H1 (cell line): ENCODE measurements around the gene MAS1L. TPM values are rescaled to one million over a fixed set of nuclear protein-coding genes. Genes with fewer than 3 reads are reported as not detected.

Experiments used
- CTCF ChIA-PET: fragments of 300-600 bp; sonication (Branson Sonifier 250); formaldehyde crosslinking; loops from one replicate; lab custom pipeline; 2021; ENCODE audit not compliant: partially characterized antibody; lab: Charles Lee
- POLR2A ChIA-PET: fragments of 300-600 bp; sonication (Branson Sonifier 250); formaldehyde crosslinking; loops from one replicate; lab custom pipeline; 2021; ENCODE audit warnings: inconsistent platforms; ENCODE audit not compliant: partially characterized antibody; lab: Charles Lee
- DNase-seq, 2 experiments: peaks; one replicate each; pipeline versions ENCODE4 v3.0.0 to v3.0.0-alpha.2; 2010 to 2022; ENCODE audit warnings: low spot score in 2 of 2, low read depth in 1 of 2, mixed read lengths in 1 of 2
- FAIRE-seq: peaks from 2 replicates; lab custom pipeline; 2011; peaks lifted over from hg19 to GRCh38; lab: Jason Lieb, UNC
- H2AFZ ChIP-seq: 2 replicates; pipeline ENCODE4 v1.8.1; 2012; ENCODE audit warnings: low read length, inconsistent platforms
- H2AK5ac ChIP-seq: 2 replicates; pipeline ENCODE4 v1.6.1; 2013; ENCODE audit warnings: low read depth, low read length
- H2BK120ac ChIP-seq: replicated peaks from 2 replicates; pipeline ENCODE3; 2013; ENCODE audit warnings: low read depth, low read length, inconsistent platforms
- H2BK12ac ChIP-seq: 2 replicates; pipeline ENCODE4 v1.6.1; 2013; ENCODE audit warnings: low read depth, low read length
- H2BK15ac ChIP-seq: 2 replicates; pipeline ENCODE4 v1.6.1; 2013; ENCODE audit warnings: low read length
- H2BK20ac ChIP-seq: 2 replicates; pipeline ENCODE4 v1.6.1; 2013; ENCODE audit warnings: low read length
- H2BK5ac ChIP-seq: 2 replicates; pipeline ENCODE4 v1.6.1; 2013; ENCODE audit warnings: low read depth, low read length
- H3K14ac ChIP-seq: 2 replicates; pipeline ENCODE4 v1.6.1; 2013; ENCODE audit warnings: inconsistent platforms; ENCODE audit not compliant: insufficient read length
- H3K18ac ChIP-seq: 2 replicates; pipeline ENCODE4 v1.6.1; 2013; ENCODE audit warnings: low read length; ENCODE audit errors: extremely low read depth
- H3K23ac ChIP-seq: 2 replicates; pipeline ENCODE4 v1.6.1; 2013; ENCODE audit warnings: inconsistent platforms; ENCODE audit not compliant: insufficient read length
- H3K23me2 ChIP-seq: 2 replicates; pipeline ENCODE4 v1.6.1; 2013; ENCODE audit warnings: low read depth, low read length
- H3K27ac ChIP-seq: 2 replicates; pipeline ENCODE4 v1.6.1; 2011; ENCODE audit warnings: low read depth, low read length, inconsistent platforms
- H3K27me3 ChIP-seq, 4 experiments: replicated peaks in 1 of 4; 1 replicate in 1 of 4; 2 replicates in 3 of 4; pipeline versions ENCODE4 v1.6.1 to v1.8.1; 2011 to 2013; ENCODE audit warnings: low read length in 3 of 4, mild to moderate bottlenecking in 3 of 4, inconsistent platforms in 2 of 4, mixed read lengths in 2 of 4, moderate library complexity in 1 of 4; ENCODE audit not compliant: control insufficient read depth in 3 of 4, insufficient read depth in 3 of 4; ENCODE audit errors: extremely low read depth in 1 of 4
- H3K36me3 ChIP-seq, 4 experiments: 2 replicates each; pipeline versions ENCODE4 v1.6.1 to v1.8.1; 2011 to 2013; ENCODE audit warnings: mild to moderate bottlenecking in 4 of 4, low read length in 3 of 4, moderate library complexity in 2 of 4, control low read depth in 1 of 4, inconsistent platforms in 1 of 4; ENCODE audit not compliant: insufficient read depth in 4 of 4, control insufficient read depth in 2 of 4
- H3K4ac ChIP-seq: replicated peaks from 2 replicates; pipeline ENCODE3; 2013; ENCODE audit warnings: low read length, low read depth, mixed read lengths, inconsistent platforms; ENCODE audit not compliant: insufficient read length
- H3K4me1 ChIP-seq, 4 experiments: replicated peaks in 1 of 4; 1 replicate in 1 of 4; 2 replicates in 3 of 4; pipeline versions ENCODE4 v1.6.1 to v1.8.1; 2011 to 2013; ENCODE audit warnings: low read length in 3 of 4, inconsistent platforms in 2 of 4, mixed read lengths in 1 of 4; ENCODE audit not compliant: insufficient read depth in 4 of 4, control insufficient read depth in 3 of 4
- H3K4me2 ChIP-seq, 2 experiments: 2 replicates each; pipeline versions ENCODE4 v1.6.1 to v1.8.1; 2011 to 2013; ENCODE audit warnings: low read depth in 2 of 2, low read length in 2 of 2, control low read depth in 1 of 2, inconsistent platforms in 1 of 2, mild to moderate bottlenecking in 1 of 2; ENCODE audit not compliant: insufficient read depth in 1 of 2
- H3K4me3 ChIP-seq, 4 experiments: fragments of 200-600, 300-600 bp in 1 of 4; sonication (generic), shearing (Covaris generic), sonication (Bioruptor Twin) in 1 of 4; 2 replicates each; pipeline versions ENCODE4 v1.5.1 to v1.8.1; 2011 to 2016; ENCODE audit warnings: low read length in 4 of 4, low read depth in 3 of 4, control low read depth in 2 of 4, inconsistent platforms in 2 of 4, mild to moderate bottlenecking in 2 of 4, mixed read lengths in 1 of 4, moderate library complexity in 1 of 4; ENCODE audit not compliant: insufficient read depth in 2 of 4; ENCODE audit errors: extremely low read depth in 1 of 4
- H3K56ac ChIP-seq: replicated peaks from 2 replicates; pipeline ENCODE3; 2013; ENCODE audit warnings: low read depth, mild to moderate bottlenecking, mixed read lengths, low read length, inconsistent platforms; ENCODE audit not compliant: insufficient read length
- H3K79me1 ChIP-seq: 2 replicates; pipeline ENCODE4 v1.6.1; 2013; ENCODE audit warnings: low read depth, low read length, control low read depth
- H3K79me2 ChIP-seq, 2 experiments: 2 replicates each; pipeline versions ENCODE4 v1.6.1 to v1.8.1; 2012 to 2013; ENCODE audit warnings: low read length in 2 of 2, mild to moderate bottlenecking in 2 of 2, inconsistent platforms in 1 of 2; ENCODE audit not compliant: insufficient read depth in 2 of 2, control insufficient read depth in 1 of 2
- H3K9ac ChIP-seq, 4 experiments: replicated peaks in 1 of 4; 1 replicate in 1 of 4; 2 replicates in 3 of 4; pipeline versions ENCODE4 v1.6.1 to v1.8.1; 2011 to 2013; ENCODE audit warnings: low read depth in 3 of 4, low read length in 3 of 4, control low read depth in 2 of 4, mild to moderate bottlenecking in 2 of 4, moderate library complexity in 2 of 4, inconsistent platforms in 1 of 4; ENCODE audit errors: extremely low read depth in 1 of 4
- H3K9me3 ChIP-seq, 2 experiments: 2 replicates each; pipeline versions ENCODE4 v1.6.1 to v1.8.1; 2012 to 2013; ENCODE audit warnings: mild to moderate bottlenecking in 2 of 2, moderate library complexity in 2 of 2, control low read depth in 1 of 2, inconsistent platforms in 1 of 2, low read depth in 1 of 2, low read length in 1 of 2, mixed read lengths in 1 of 2; ENCODE audit not compliant: insufficient read depth in 2 of 2
- H4K20me1 ChIP-seq, 2 experiments: replicated peaks in 1 of 2; 2 replicates each; pipeline versions ENCODE3 to v1.8.1; 2011 to 2013; ENCODE audit warnings: inconsistent platforms in 2 of 2, low read length in 2 of 2, mild to moderate bottlenecking in 1 of 2; ENCODE audit not compliant: insufficient read depth in 2 of 2, control insufficient read depth in 1 of 2
- H4K5ac ChIP-seq: 2 replicates; pipeline ENCODE4 v1.6.1; 2013; ENCODE audit warnings: low read length, low read depth, mixed read lengths, inconsistent platforms; ENCODE audit not compliant: insufficient read length
- H4K8ac ChIP-seq: 2 replicates; pipeline ENCODE4 v1.8.0; 2013; ENCODE audit warnings: mild to moderate bottlenecking, moderate library complexity, low read length, inconsistent platforms; ENCODE audit not compliant: insufficient read depth; ENCODE audit errors: extremely low read depth
- H4K91ac ChIP-seq: replicated peaks from 2 replicates; pipeline ENCODE3; 2013; ENCODE audit warnings: low read length, mixed read lengths, inconsistent platforms; ENCODE audit not compliant: insufficient read length
- ASH2L ChIP-seq: fragments of 200-600, 300-600 bp; sonication (generic); IDR thresholded peaks from one replicate; pipeline ENCODE4 v1.7.1; 2017; ENCODE audit warnings: low read length
- CBX5 ChIP-seq: fragments of 300-800, 300-1000 bp; sonication (generic); IDR thresholded peaks from 2 replicates; pipeline ENCODE4 v1.7.1; 2016; ENCODE audit warnings: antibody characterized with exemption, low read length, low read depth
- CTBP2 ChIP-seq: IDR thresholded peaks from 2 replicates; pipeline ENCODE4 v1.7.0; 2011; ENCODE audit warnings: borderline replicate concordance, mild to moderate bottlenecking, moderate library complexity, mixed read lengths, low read length; ENCODE audit not compliant: insufficient read depth, insufficient read length
- SIN3A ChIP-seq, 2 experiments: IDR thresholded peaks in 1 of 2; conservative IDR thresholded peaks in 1 of 2; 2 replicates each; pipeline ENCODE4 v1.6.1; 2011 to 2012; ENCODE audit warnings: low read length in 2 of 2, improper control_type of control experiment in 1 of 2, low read depth in 1 of 2, mild to moderate bottlenecking in 1 of 2
- SIRT6 ChIP-seq: IDR thresholded peaks from one replicate; pipeline ENCODE4 v1.7.1; 2012; ENCODE audit warnings: low read length, inconsistent platforms
- WGBS, 2 experiments: shearing (Covaris generic) in 1 of 2; methylation state at CpG; one replicate each; pipeline versions ENCODE4 v1.1.6 to v1.1.7; 2013 to 2015; ENCODE audit warnings: low lambda C conversion rate in 2 of 2, mixed read lengths in 2 of 2, inconsistent platforms in 1 of 2, low coverage in 1 of 2, missing lambda C conversion rate in 1 of 2; ENCODE audit not compliant: insufficient replicate concordance in 2 of 2, insufficient coverage in 1 of 2, insufficient read length in 1 of 2; ENCODE audit errors: extremely low coverage in 1 of 2, missing lambda C conversion rate in 1 of 2; 5-methylcytosine and 5-hydroxymethylcytosine counted together
- polyA plus RNA-seq, 7 experiments: library from polyadenylated mRNA; depleted of rRNA in 3 of 7; stranded (reverse) in 5 of 7; unstranded in 2 of 7; fragments of >200 nt in 5 of 7; fragments of 200-250 nt in 2 of 7; gene quantifications; 1 replicate in 5 of 7; 2 replicates in 1 of 7; 4 replicates in 1 of 7; pipeline versions ENCODE4 v1.2.1 to v1.2.3, GENCODE V29; 2011 to 2013; ENCODE audit warnings: missing spikeins in 2 of 7, mixed read lengths in 2 of 7
- total RNA-seq: library from RNA; stranded (reverse); fragmentation: NEBNext Ultra II Directional; extraction: Animal tissue kit (Norgen Biotek cat#: 25700); gene quantifications from 2 replicates; pipeline ENCODE4 v1.2.1, GENCODE V29; 2021

The MAS1L gene
- total and polyA plus RNA-seq, 2 of the 8 experiments (the other 6 are each of a cell fraction or from before 2014, with no cell fraction given), result not detected

DNA sequence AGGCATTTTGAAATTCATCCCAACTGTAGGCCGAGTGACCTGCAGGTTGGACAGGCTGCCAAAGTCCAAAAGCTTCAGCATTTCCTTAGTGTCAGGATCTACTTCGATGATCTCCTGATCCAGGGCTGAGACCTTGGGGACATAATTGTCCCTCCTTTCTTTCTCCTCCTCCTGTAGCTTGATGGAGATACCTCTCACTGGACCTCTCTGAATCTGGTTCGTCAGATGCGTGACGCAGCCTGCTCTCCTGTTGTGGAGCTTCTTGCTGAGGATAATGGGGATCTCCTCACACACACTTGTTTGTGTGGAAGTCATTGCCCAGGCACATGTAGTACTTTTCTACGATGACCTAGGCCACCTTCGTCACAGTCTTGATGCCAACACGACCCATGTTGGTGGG lies 1.5 kb upstream of the MAS1L start:
- no peaks in the 10 kb centered on the region for H3K27me3 ChIP-seq
- no peaks in the 10 kb centered on the region for H3K79me1 ChIP-seq
- H2BK20ac ChIP-seq, result no peak overlapping the region
- H3K18ac ChIP-seq, result no peak overlapping the region
- H3K9me3 ChIP-seq, result no peaks in the 10 kb centered on the region
- TF ChIP-seq CTBP2, result no peak
- TF ChIP-seq SIRT6, result no peak
- TF ChIP-seq SIN3A (conservative IDR thresholded peaks at IDR 0.05 in 1 of 2, IDR thresholded peaks at IDR 0.05 in 1 of 2; ENCODE audit: low read depth in 1 of 2, low read length in 2 of 2), result no peak
- TF ChIP-seq CBX5, result no peak
- no peak for TF ChIP-seq ASH2L
- TF ChIP-seq, all 59 proteins: peak for 0
- no peak overlapping the region for H3K27ac ChIP-seq
- H3K79me2 ChIP-seq, result no peaks in the 10 kb centered on the region
- H2AFZ ChIP-seq, result peak overlapping the region; percentile 72; the same call in 1 of the 2 replicates
- FAIRE-seq (no peak), DNase-seq (peak in 1 of 2 experiments; percentile 27)
- H3K4ac ChIP-seq, result no peak overlapping the region
- no peak overlapping the region for H3K4me2 ChIP-seq
- no peak overlapping the region for H3K4me3 ChIP-seq
- H2BK15ac ChIP-seq, result no peak overlapping the region
- no peak overlapping the region for H3K56ac ChIP-seq
- H4K20me1 ChIP-seq, result no peaks in the 10 kb centered on the region
- no peak overlapping the region for H3K14ac ChIP-seq
- H3K9ac ChIP-seq, result no peak overlapping the region
- no peak overlapping the region for H4K5ac ChIP-seq
- CTCF ChIA-PET, result interaction anchor here (1.0 kb wide), 1 partner anchor 10 kb away, joined by 3 read pairs; no protein-coding TSS in a partner anchor
- no peaks in the 10 kb centered on the region for H3K23me2 ChIP-seq
- no peak overlapping the region for H4K91ac ChIP-seq
- POLR2A ChIA-PET, result no interaction called here
- H3K36me3 ChIP-seq, result no peaks in the 10 kb centered on the region
- no peak overlapping the region for H2BK120ac ChIP-seq
- H2BK12ac ChIP-seq, result no peak overlapping the region
- H2BK5ac ChIP-seq, result no peak overlapping the region
- H3K23ac ChIP-seq, result no peak overlapping the region
- H2AK5ac ChIP-seq, result peak overlapping the region; percentile 65; the same call in 1 of the 2 replicates
- WGBS, 2 experiments, result 90% methylated on average over 8 of the region's 8 CpGs; no CpG with 5 or more reads in 1 of the 2 experiments
- no peak overlapping the region for H4K8ac ChIP-seq
- no peaks in the 10 kb centered on the region for H3K4me1 ChIP-seq
